Left lung (tissue), 10 donors: ENCODE data around the gene ARTN. TPM values are rescaled to one million over a fixed set of nuclear protein-coding genes. Genes with fewer than 3 reads are reported as not detected.

Experiments
- ATAC-seq: fragments of 200-7000 bp; cut with Tn5 transposase; one replicate; pipeline ENCODE4 v1.9.1; 2020; ENCODE audit warnings: moderate library complexity
- DNase-seq, 4 donors: peaks; one replicate each; pipeline ENCODE4 v3.0.0-alpha.2; 2013 to 2020
- H3K27ac ChIP-seq, 2 donors: fragments of 200-600 bp; sonication (generic) in 1 of 2; one replicate each; pipeline versions ENCODE4 v1.5.0 to v1.8.0; 2020 to 2021
- H3K27me3 ChIP-seq, 2 donors: fragments of 200-600 bp; sonication (generic) in 1 of 2; one replicate each; pipeline versions ENCODE4 v1.5.0 to v1.8.0; 2020 to 2021
- H3K36me3 ChIP-seq, 2 donors: fragments of 200-600 bp; sonication (generic) in 1 of 2; one replicate each; pipeline versions ENCODE4 v1.5.0 to v1.8.0; 2020 to 2021
- H3K4me1 ChIP-seq, 2 donors: fragments of 200-600 bp; one replicate each; pipeline ENCODE4 v1.8.0; 2021
- H3K4me3 ChIP-seq, 2 donors: fragments of 200-600 bp; sonication (generic) in 1 of 2; one replicate each; pipeline versions ENCODE4 v1.5.0 to v1.8.0; 2020 to 2021; ENCODE audit warnings: mild to moderate bottlenecking in 1 of 2
- H3K9me3 ChIP-seq, 2 donors: fragments of 200-600 bp; sonication (generic) in 1 of 2; one replicate each; pipeline versions ENCODE4 v1.5.0 to v1.8.0; 2020 to 2021
- CTCF ChIP-seq, 2 donors: fragments of 200-600 bp; sonication (generic) in 1 of 2; IDR thresholded peaks; one replicate each; pipeline versions ENCODE4 v1.5.0 to v1.8.0; 2021; ENCODE audit warnings: antibody characterized with exemption in 2 of 2
- intact Hi-C, 2 donors: fragments of 100-400 bp; cut with DNase I; formaldehyde crosslinking; loops; one replicate each; pipeline versions ENCODE4 v1.11.2 to v1.14.2; 2022
- polyA plus RNA-seq, 6 donors: library from polyadenylated mRNA; unstranded; fragments of 120-200 nt; gene quantifications; one replicate each; pipeline ENCODE4 v1.2.1, GENCODE V29; 2013; ENCODE audit not compliant: insufficient read length in 6 of 6
- total RNA-seq, 2 donors: library from RNA; stranded (reverse); fragmentation: NEBNext Ultra II Directional; extraction: Animal tissue kit (Norgen Biotek cat#: 25700); gene quantifications; one replicate each; pipeline ENCODE4 v1.2.1, GENCODE V29; 2021
- donor health status: DM: no; HTN: yes; CAD: no.
- donor health status: DM: no; HTN: no; CAD: no.

ARTN gene
- total and polyA plus RNA-seq, 8 donors: 1.8 to 4.2 (median 2.5) TPM

- Histone ChIP-seq H3K27me3 (no peaks in the 10 kb centered on the region), H3K9me3 (no peaks in the 10 kb centered on the region), H3K4me3 (no peak overlapping the region), H3K4me1 (no peaks in the 10 kb centered on the region), H3K36me3 (peaks cover 0 to 65% of the 10 kb centered on the region in 2 donors), H3K27ac (no peak overlapping the region)
- no peak for TF ChIP-seq CTCF (IDR thresholded peaks at IDR 0.05)
- intact Hi-C loops: no loop called here
- no peak for DNase-seq
- no peak for ATAC-seq
These were observed 25.0 kb downstream of the ARTN start for GRCh38 chr1:43958351-43959255.

- Histone ChIP-seq H3K27me3 (no peaks in the 10 kb centered on the region), H3K27ac (no peak overlapping the region), H3K9me3 (no peaks in the 10 kb centered on the region), H3K36me3 (peaks cover 0 to 71% of the 10 kb centered on the region in 2 donors), H3K4me3 (no peak overlapping the region), H3K4me1 (no peaks in the 10 kb centered on the region)
- TF ChIP-seq CTCF (IDR thresholded peaks at IDR 0.05): no peak
- ATAC-seq (no peak), DNase-seq (no peak)
- intact Hi-C loops: no loop called here
These were observed 27.2 kb downstream of the ARTN start for GRCh38 chr1:43960798-43961197.

- Histone ChIP-seq H3K36me3 (peaks cover 0 to 74% of the 10 kb centered on the region in 2 donors), H3K27ac (no peak overlapping the region), H3K4me1 (no peaks in the 10 kb centered on the region), H3K27me3 (no peaks in the 10 kb centered on the region), H3K9me3 (no peaks in the 10 kb centered on the region), H3K4me3 (no peak overlapping the region)
- ATAC-seq: no peak
- no peak for DNase-seq
- intact Hi-C loops: no loop called here
- no peak for TF ChIP-seq CTCF (IDR thresholded peaks at IDR 0.05)
These were observed 28.1 kb downstream of the ARTN start for GRCh38 chr1:43961692-43962091.

- H3K4me3 ChIP-seq: no peak overlapping the region
- no peak overlapping the region for H3K27ac ChIP-seq
- DNase-seq: no peak
- no peaks in the 10 kb centered on the region for H3K27me3 ChIP-seq
- no peak for TF ChIP-seq CTCF (IDR thresholded peaks at IDR 0.05)
- no peaks in the 10 kb centered on the region for H3K9me3 ChIP-seq
- H3K36me3 ChIP-seq: peaks cover 0 to 74% of the 10 kb centered on the region in 2 donors
- H3K4me1 ChIP-seq: no peaks in the 10 kb centered on the region
- intact Hi-C loops: no loop called here
- ATAC-seq: no peak
These were observed 28.7 kb downstream of the ARTN start for GRCh38 chr1:43962324-43962723.

- no peak for ATAC-seq
- H3K9me3 ChIP-seq: no peaks in the 10 kb centered on the region
- H3K4me3 ChIP-seq: no peak overlapping the region
- H3K27ac ChIP-seq: no peak overlapping the region
- intact Hi-C loops: no loop called here
- no peaks in the 10 kb centered on the region for H3K27me3 ChIP-seq
- no peak for DNase-seq
- no peaks in the 10 kb centered on the region for H3K4me1 ChIP-seq
- peaks cover 0 to 74% of the 10 kb centered on the region in 2 donors for H3K36me3 ChIP-seq
- no peak for TF ChIP-seq CTCF (IDR thresholded peaks at IDR 0.05)
These were observed 29.4 kb downstream of the ARTN start for GRCh38 chr1:43963006-43963405.
